ENCODE data around the gene FRAS1.

DNA sequence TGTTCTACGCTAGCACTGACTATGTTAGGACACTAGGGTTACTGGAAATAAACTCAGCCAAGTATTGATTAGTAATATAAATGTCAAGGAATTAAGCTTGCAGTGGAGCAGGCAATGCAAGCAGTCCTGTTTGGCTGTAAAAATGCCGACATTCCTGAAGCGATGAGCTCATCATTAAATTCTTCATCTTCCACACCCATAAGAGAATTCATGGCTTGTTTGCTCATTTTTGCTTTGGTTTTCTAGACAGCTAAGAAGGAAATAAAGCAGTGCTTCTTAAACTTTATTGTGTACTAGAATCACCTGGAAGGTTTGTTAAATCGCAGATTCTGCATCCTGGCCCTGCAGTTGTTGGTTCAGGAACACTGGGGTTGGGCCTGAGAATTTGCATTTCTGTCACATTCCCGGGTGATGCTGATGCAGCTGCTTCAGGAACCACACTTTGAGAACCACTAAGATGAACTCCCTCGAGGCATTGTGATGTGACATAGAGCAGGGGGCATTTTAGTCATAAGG, 512.2 kb downstream of the FRAS1 start:
- TF ChIP-seq, protein P1, sequence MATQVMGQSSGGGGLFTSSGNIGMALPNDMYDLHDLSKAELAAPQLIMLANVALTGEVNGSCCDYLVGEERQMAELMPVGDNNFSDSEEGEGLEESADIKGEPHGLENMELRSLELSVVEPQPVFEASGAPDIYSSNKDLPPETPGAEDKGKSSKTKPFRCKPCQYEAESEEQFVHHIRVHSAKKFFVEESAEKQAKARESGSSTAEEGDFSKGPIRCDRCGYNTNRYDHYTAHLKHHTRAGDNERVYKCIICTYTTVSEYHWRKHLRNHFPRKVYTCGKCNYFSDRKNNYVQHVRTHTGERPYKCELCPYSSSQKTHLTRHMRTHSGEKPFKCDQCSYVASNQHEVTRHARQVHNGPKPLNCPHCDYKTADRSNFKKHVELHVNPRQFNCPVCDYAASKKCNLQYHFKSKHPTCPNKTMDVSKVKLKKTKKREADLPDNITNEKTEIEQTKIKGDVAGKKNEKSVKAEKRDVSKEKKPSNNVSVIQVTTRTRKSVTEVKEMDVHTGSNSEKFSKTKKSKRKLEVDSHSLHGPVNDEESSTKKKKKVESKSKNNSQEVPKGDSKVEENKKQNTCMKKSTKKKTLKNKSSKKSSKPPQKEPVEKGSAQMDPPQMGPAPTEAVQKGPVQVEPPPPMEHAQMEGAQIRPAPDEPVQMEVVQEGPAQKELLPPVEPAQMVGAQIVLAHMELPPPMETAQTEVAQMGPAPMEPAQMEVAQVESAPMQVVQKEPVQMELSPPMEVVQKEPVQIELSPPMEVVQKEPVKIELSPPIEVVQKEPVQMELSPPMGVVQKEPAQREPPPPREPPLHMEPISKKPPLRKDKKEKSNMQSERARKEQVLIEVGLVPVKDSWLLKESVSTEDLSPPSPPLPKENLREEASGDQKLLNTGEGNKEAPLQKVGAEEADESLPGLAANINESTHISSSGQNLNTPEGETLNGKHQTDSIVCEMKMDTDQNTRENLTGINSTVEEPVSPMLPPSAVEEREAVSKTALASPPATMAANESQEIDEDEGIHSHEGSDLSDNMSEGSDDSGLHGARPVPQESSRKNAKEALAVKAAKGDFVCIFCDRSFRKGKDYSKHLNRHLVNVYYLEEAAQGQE (IDR thresholded peaks at IDR 0.05; ENCODE audit: insufficient read depth in 1 of 2, low read depth in 2 of 2, low read length in 2 of 2) = no peak
- no peak for TF ChIP-seq POLR2AphosphoS5 (IDR thresholded peaks at IDR 0.05; ENCODE audit: low read depth, low read length)
- TF ChIP-seq TAF1 (IDR thresholded peaks at IDR 0.05; ENCODE audit: borderline replicate concordance, insufficient read depth, low read length) = no peak

All from PFSK-1 (cell line).